Adrenal gland (tissue), 5 donors: Measurements from ENCODE around the gene SBNO2.

ENCODE experiments used
- CTCF ChIP-seq, 6 experiments: fragments of 450-650 bp in 4 of 6; fragments of 200-600 bp in 2 of 6; sonication (generic) in 1 of 6; IDR thresholded peaks; 1 replicate in 5 of 6; 2 replicates in 1 of 6; pipeline versions ENCODE4 v1.5.1 to v1.8.0; 2016 to 2021; ENCODE audit warnings: antibody characterized with exemption in 6 of 6, mild to moderate bottlenecking in 2 of 6, moderate library complexity in 1 of 6
- POLR2A ChIP-seq, 2 donors: fragments of 450-650 bp; IDR thresholded peaks; one replicate each; pipeline ENCODE4 v1.6.1; 2017; ENCODE audit warnings: antibody characterized with exemption in 2 of 2, mild to moderate bottlenecking in 2 of 2, moderate library complexity in 1 of 2
- donor health status: DM: no; HTN: no; CAD: no.

DNA sequence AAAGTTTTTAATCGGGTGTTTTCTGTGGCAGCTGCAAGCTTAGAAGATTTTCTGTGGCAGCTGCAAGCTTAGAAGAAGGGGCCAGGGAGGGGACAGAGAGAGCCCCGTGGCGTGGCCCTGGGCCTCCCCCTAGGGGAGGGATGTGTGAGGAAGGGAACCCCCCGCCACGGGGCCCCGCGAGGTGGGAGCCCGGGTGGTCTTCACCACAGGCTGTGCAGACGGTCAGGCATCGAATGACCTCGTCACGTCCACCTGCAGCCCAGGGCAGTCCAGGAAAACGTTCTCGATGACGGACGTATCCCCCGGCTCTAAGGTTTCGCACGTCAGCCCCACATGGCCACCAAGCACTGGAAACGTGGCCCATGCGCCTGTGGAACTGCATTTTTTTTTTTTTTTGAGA, 87.5 kb downstream of the SBNO2 start:
- TF ChIP-seq CTCF (IDR thresholded peaks at IDR 0.05): no peak
- no peak for TF ChIP-seq POLR2A (IDR thresholded peaks at IDR 0.05)
